ENCODE data around the gene STAT5B.

STAT5B gene

GRCh38 chr17:42174126-42174783, 101.9 kb downstream of the STAT5B start:
- DNase-seq, result no peak

- no peak for DNase-seq
These were observed 104.4 kb downstream of the STAT5B start for GRCh38 chr17:42171831-42172230.

- no peak for DNase-seq
These were observed 106.8 kb downstream of the STAT5B start for GRCh38 chr17:42169351-42169750.

GRCh38 chr17:42167807-42168206, 108.4 kb downstream of the STAT5B start:
- no peak for DNase-seq

GRCh38 chr17:42166196-42166763, 109.9 kb downstream of the STAT5B start:
- no peak for DNase-seq

- no peak for DNase-seq
These were observed 110.4 kb downstream of the STAT5B start for GRCh38 chr17:42165751-42166150.

- DNase-seq, result no peak
These were observed 112.3 kb downstream of the STAT5B start for GRCh38 chr17:42163696-42164407.

- peak; percentile 44 for DNase-seq
These were observed 113.1 kb downstream of the STAT5B start for GRCh38 chr17:42163113-42163512.

GRCh38 chr17:42160531-42160910, 115.7 kb downstream of the STAT5B start:
- DNase-seq, result no peak

- no peak for DNase-seq
These were observed 116.2 kb downstream of the STAT5B start for GRCh38 chr17:42159796-42160530.

- DNase-seq, result no peak
These were observed 120.6 kb downstream of the STAT5B start for GRCh38 chr17:42155614-42156045.

- DNase-seq, result no peak
These were observed 122.1 kb downstream of the STAT5B start for GRCh38 chr17:42153919-42154742.
